KMS-11 (cell line): ENCODE data around the gene LCN1.
A peak's percentile ranks its signal among the peaks of the same experiment; 100 is the strongest.

ENCODE experiments used
- H2AFZ ChIP-seq: fragments of 200-600 bp; sonication (generic); 2 replicates; pipeline ENCODE4 v1.6.1; 2016; ENCODE audit warnings: antibody characterized with exemption, mixed run types, low read depth
- H3K27ac ChIP-seq: fragments of 200-600 bp; sonication (generic); 2 replicates; pipeline ENCODE4 v1.6.1; 2016; ENCODE audit warnings: mild to moderate bottlenecking, mixed run types
- H3K27me3 ChIP-seq: fragments of 200-600 bp; sonication (generic); 2 replicates; pipeline ENCODE4 v1.6.1; 2017; ENCODE audit warnings: mild to moderate bottlenecking, low read depth, mixed run types, moderate library complexity; ENCODE audit not compliant: insufficient read depth
- H3K36me3 ChIP-seq: fragments of 200-600 bp; sonication (generic); 2 replicates; pipeline ENCODE4 v1.6.1; 2017; ENCODE audit warnings: mild to moderate bottlenecking, mixed run types; ENCODE audit not compliant: insufficient read depth
- H3K4me1 ChIP-seq: fragments of 200-600 bp; sonication (generic); 2 replicates; pipeline ENCODE4 v1.6.1; 2016; ENCODE audit warnings: mild to moderate bottlenecking, low read depth, mixed run types; ENCODE audit not compliant: poor library complexity, severe bottlenecking
- H3K4me2 ChIP-seq: fragments of 200-600 bp; sonication (generic); 2 replicates; pipeline ENCODE4 v1.7.0; 2016; ENCODE audit warnings: mild to moderate bottlenecking, mixed run types
- H3K4me3 ChIP-seq: fragments of 200-600 bp; sonication (generic); IDR thresholded peaks from 2 replicates; pipeline ENCODE4 v1.6.1; 2017; ENCODE audit warnings: low read depth, low read length, mixed read lengths; ENCODE audit not compliant: insufficient read depth
- H3K79me2 ChIP-seq: fragments of 200-600 bp; sonication (generic); 2 replicates; pipeline ENCODE4 v1.6.1; 2016; ENCODE audit warnings: low read depth, mixed run types; ENCODE audit not compliant: insufficient read depth
- H3K9ac ChIP-seq: fragments of 200-600 bp; sonication (generic); 2 replicates; pipeline ENCODE4 v1.6.1; 2016; ENCODE audit warnings: mild to moderate bottlenecking, mixed run types
- H4K20me1 ChIP-seq: fragments of 200-600 bp; sonication (generic); 2 replicates; pipeline ENCODE4 v1.6.1; 2016; ENCODE audit warnings: mild to moderate bottlenecking, mixed run types; ENCODE audit not compliant: insufficient read depth
- TF ChIP-seq, protein P1 (sequence below): fragments of 200-600 bp; sonication (generic); conservative IDR thresholded peaks from 2 replicates; pipeline ENCODE4 v1.6.1; 2017; ENCODE audit warnings: low read depth, mild to moderate bottlenecking, antibody characterized with exemption, low read length, moderate library complexity, mixed read lengths

The LCN1 gene

DNA sequence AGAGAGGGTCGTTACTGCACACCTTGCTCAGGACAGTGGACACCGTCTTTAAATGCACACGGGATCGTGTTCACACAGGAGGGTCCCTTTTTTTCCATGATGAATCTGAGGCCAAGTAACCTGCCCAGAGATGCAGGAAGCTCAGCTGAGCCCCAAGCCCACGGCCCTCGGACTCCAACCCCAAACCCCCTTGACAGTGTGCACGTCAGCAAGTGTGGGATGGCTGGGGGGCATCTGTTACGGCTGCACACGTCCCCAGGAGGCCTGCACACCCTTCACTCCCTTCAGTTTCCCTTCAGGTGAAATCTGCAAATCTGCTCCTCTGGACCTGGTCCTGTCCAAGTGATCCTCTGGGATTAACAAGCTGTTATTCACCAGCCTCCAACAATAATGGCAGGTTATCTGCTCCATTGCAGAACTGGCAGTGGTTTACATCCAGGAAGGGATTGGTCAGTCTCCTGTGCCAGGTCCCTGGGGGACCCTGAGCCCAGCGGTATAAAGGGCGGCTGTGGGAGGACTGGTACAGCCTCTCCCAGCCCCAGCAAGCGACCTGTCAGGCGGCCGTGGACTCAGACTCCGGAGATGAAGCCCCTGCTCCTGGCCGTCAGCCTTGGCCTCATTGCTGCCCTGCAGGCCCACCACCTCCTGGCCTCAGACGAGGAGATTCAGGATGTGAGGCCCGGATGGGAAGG is at the start of gene LCN1:
Gene LCN1, plus strand, starts transcription at position 525 of the 692 bp plus-strand sequence. Its CDS starts 58 bp downstream, at position 583.
- no peak within 1 kb of the TSS for H2AFZ ChIP-seq
- H4K20me1 ChIP-seq, result no peaks in the 10 kb centered on the region
- H3K27ac ChIP-seq, result no peak within 1 kb of the TSS
- H3K36me3 ChIP-seq, result no peaks in the 10 kb centered on the region
- TF ChIP-seq, protein P1, sequence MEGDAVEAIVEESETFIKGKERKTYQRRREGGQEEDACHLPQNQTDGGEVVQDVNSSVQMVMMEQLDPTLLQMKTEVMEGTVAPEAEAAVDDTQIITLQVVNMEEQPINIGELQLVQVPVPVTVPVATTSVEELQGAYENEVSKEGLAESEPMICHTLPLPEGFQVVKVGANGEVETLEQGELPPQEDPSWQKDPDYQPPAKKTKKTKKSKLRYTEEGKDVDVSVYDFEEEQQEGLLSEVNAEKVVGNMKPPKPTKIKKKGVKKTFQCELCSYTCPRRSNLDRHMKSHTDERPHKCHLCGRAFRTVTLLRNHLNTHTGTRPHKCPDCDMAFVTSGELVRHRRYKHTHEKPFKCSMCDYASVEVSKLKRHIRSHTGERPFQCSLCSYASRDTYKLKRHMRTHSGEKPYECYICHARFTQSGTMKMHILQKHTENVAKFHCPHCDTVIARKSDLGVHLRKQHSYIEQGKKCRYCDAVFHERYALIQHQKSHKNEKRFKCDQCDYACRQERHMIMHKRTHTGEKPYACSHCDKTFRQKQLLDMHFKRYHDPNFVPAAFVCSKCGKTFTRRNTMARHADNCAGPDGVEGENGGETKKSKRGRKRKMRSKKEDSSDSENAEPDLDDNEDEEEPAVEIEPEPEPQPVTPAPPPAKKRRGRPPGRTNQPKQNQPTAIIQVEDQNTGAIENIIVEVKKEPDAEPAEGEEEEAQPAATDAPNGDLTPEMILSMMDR, result no peak
- no peaks in the 10 kb centered on the region for H3K79me2 ChIP-seq
- H3K4me3 ChIP-seq, result no peak within 1 kb of the TSS
- peaks cover 72% of the 10 kb centered on the region for H3K27me3 ChIP-seq
- H3K9ac ChIP-seq, result no peak within 1 kb of the TSS
- no peaks in the 10 kb centered on the region for H3K4me1 ChIP-seq
- H3K4me2 ChIP-seq, result no peak within 1 kb of the TSS

DNA sequence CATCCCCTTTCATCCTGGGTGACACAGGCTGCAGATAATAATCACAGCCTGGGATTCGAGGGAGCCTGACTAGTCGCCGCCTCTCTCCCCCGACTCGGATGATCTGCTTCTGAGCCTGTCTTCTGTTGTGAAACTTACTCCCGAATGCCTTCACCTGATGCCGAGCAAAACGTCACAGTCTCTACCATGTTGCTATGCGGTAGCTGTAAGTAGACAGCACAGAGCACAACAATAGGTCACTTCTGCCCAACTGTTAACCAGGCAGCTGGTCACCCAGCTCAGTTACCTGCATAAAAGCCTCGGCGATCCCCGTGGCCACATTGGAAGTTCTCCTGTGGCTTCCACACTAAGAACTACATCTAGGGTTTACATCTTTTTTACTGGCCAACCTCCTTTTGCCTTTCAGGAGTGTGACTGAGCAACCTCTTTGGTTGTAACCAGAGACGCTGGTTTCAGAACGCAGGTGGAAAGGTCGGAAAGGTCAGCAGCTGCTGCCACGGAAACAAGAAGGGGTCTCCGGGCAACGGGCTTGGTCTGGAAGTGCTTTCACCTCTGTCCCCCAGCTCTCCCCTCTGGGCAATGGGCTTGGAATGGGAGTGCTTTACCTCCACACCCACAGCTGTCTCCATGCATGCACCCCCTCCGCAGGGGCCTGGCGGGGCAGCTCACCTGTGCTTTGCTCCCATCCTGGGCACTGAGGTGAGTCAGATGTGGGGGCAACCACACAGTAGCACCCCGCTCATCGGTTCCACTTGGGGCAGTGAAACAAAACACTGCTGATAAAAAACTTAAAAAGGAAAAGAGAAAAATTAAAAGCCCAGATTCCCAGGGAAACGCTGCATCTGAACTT is 49.2 kb upstream of the LCN1 start:
- no peaks in the 10 kb centered on the region for H3K79me2 ChIP-seq
- H4K20me1 ChIP-seq, result no peaks in the 10 kb centered on the region
- no peak overlapping the region for H3K27ac ChIP-seq
- peaks cover 84% of the 10 kb centered on the region for H3K27me3 ChIP-seq
- TF ChIP-seq, protein P1, result no peak
- no peaks in the 10 kb centered on the region for H3K36me3 ChIP-seq
- no peak overlapping the region for H3K4me2 ChIP-seq
- no peak overlapping the region for H3K9ac ChIP-seq
- no peaks in the 10 kb centered on the region for H3K4me1 ChIP-seq
- H3K4me3 ChIP-seq, result no peak overlapping the region
- H2AFZ ChIP-seq, result no peak overlapping the region

DNA sequence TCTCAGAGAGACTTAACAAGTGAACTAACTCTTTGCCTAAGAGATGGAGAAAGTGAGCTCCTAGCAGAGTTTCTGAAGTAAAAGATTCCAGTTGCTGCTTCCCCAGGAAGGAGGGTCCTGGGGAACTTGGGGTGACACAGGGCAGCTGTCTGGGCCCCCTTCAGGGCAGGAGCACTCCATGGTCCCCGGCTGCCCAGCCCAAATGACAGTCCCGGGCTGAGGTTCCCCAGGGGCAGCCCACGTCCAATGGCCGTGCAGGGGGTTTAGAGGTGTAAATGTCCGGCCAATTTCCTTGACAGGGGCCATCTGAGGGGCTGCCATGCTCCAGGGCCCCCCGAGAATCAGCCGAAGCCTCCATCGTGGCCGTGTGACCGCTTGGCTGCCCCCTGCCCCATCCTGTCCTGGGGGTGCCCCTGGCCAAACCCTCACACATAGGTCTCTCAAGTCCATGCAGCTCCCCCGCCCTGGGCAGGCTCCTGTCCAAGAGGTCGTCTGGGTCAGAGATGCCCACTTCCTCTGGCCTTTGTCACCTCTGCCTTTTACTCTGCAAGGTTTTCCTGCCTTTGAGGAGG is 47.2 kb upstream of the LCN1 start:
- H4K20me1 ChIP-seq, result no peaks in the 10 kb centered on the region
- no peaks in the 10 kb centered on the region for H3K4me1 ChIP-seq
- H3K27ac ChIP-seq, result no peak overlapping the region
- no peak overlapping the region for H2AFZ ChIP-seq
- TF ChIP-seq, protein P1, result no peak
- no peak overlapping the region for H3K4me2 ChIP-seq
- H3K36me3 ChIP-seq, result no peaks in the 10 kb centered on the region
- no peak overlapping the region for H3K4me3 ChIP-seq
- no peaks in the 10 kb centered on the region for H3K79me2 ChIP-seq
- H3K27me3 ChIP-seq, result peaks cover 84% of the 10 kb centered on the region
- no peak overlapping the region for H3K9ac ChIP-seq

DNA sequence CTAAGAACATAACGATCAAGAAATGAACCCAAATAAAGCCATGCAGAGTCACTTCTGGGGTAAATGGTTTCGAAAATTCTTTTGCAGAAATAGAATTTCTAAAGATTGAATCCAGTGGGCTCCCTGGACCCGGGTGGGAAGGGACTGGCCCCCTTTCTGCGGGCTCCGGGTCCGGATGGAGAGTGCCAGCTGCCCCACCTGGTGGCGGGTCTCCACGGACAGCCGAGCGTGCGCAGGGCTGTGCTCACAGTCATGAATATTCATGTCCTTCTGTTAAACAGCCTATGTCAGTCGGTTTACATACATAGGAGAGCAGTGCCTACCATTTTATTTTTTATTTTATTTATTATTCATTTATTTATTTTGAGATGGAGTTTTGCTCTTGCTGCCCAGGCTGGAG is 46.3 kb upstream of the LCN1 start:
- Histone ChIP-seq H3K27me3 (peaks cover 77% of the 10 kb centered on the region), H3K4me3 (no peak overlapping the region), H3K4me1 (no peaks in the 10 kb centered on the region), H4K20me1 (no peaks in the 10 kb centered on the region), H3K79me2 (no peaks in the 10 kb centered on the region), H3K36me3 (no peaks in the 10 kb centered on the region), H3K27ac (no peak overlapping the region), H2AFZ (no peak overlapping the region), H3K9ac (no peak overlapping the region), H3K4me2 (no peak overlapping the region)
- TF ChIP-seq, protein P1, result 0 out of 2 replicates have a peak, but pooled peaks have one; percentile 20
